Hepatocyte (in vitro differentiated cells): ENCODE measurements around the gene FOLR2.

Source experiments
- EZH2 ChIP-seq: fragments of 200-600 bp; sonication (generic); IDR thresholded peaks from 2 replicates; pipeline ENCODE4 v1.6.1; 2016; ENCODE audit warnings: antibody characterized with exemption, mild to moderate bottlenecking, borderline replicate concordance
- TF ChIP-seq, protein P1 (sequence below): fragments of 200-600 bp; sonication (generic); IDR thresholded peaks from 2 replicates; pipeline ENCODE4 v1.5.1; 2016; ENCODE audit warnings: antibody characterized with exemption, mild to moderate bottlenecking; ENCODE audit not compliant: poor library complexity

- no peak for TF ChIP-seq EZH2
- TF ChIP-seq, protein P1, sequence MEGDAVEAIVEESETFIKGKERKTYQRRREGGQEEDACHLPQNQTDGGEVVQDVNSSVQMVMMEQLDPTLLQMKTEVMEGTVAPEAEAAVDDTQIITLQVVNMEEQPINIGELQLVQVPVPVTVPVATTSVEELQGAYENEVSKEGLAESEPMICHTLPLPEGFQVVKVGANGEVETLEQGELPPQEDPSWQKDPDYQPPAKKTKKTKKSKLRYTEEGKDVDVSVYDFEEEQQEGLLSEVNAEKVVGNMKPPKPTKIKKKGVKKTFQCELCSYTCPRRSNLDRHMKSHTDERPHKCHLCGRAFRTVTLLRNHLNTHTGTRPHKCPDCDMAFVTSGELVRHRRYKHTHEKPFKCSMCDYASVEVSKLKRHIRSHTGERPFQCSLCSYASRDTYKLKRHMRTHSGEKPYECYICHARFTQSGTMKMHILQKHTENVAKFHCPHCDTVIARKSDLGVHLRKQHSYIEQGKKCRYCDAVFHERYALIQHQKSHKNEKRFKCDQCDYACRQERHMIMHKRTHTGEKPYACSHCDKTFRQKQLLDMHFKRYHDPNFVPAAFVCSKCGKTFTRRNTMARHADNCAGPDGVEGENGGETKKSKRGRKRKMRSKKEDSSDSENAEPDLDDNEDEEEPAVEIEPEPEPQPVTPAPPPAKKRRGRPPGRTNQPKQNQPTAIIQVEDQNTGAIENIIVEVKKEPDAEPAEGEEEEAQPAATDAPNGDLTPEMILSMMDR: no peak
Measured at GRCh38 chr11:72229925-72230763, 13.6 kb downstream of the FOLR2 start.
